Loucy (cell line): ENCODE measurements around the gene NR2F1-AS1.

Source experiments
- H2AFZ ChIP-seq: fragments of 200-600 bp; sonication (generic); 2 replicates; pipeline ENCODE4 v1.6.0; 2016; ENCODE audit warnings: antibody characterized with exemption, mild to moderate bottlenecking, low read length, moderate library complexity
- H3F3A ChIP-seq: fragments of 200-600 bp; 2 replicates; pipeline ENCODE4 v1.6.0; 2016; ENCODE audit warnings: antibody characterized with exemption, low read depth, mild to moderate bottlenecking
- H3K27me3 ChIP-seq: fragments of 200-600 bp; sonication (generic); 2 replicates; pipeline ENCODE4 v1.6.1; 2014; ENCODE audit warnings: low read length, mild to moderate bottlenecking; ENCODE audit not compliant: insufficient read depth, poor library complexity, severe bottlenecking
- H3K36me3 ChIP-seq: fragments of 200-600 bp; sonication (generic); 2 replicates; pipeline ENCODE4 v1.6.1; 2016; ENCODE audit warnings: low read length; ENCODE audit not compliant: insufficient read depth
- H3K4me1 ChIP-seq: fragments of 200-600 bp; sonication (generic); 2 replicates; pipeline ENCODE4 v1.5.1; 2014; ENCODE audit warnings: low read length, mild to moderate bottlenecking; ENCODE audit not compliant: insufficient read depth, poor library complexity, severe bottlenecking
- H3K4me2 ChIP-seq: fragments of 200-600 bp; sonication (generic); 2 replicates; pipeline ENCODE4 v1.6.0; 2014; ENCODE audit warnings: antibody characterized with exemption, low read length, low read depth, mild to moderate bottlenecking; ENCODE audit not compliant: poor library complexity, severe bottlenecking
- H3K4me3 ChIP-seq: fragments of 200-600 bp; sonication (generic); 2 replicates; pipeline ENCODE4 v1.5.1; 2014; ENCODE audit warnings: low read length, mild to moderate bottlenecking, mixed read lengths; ENCODE audit not compliant: poor library complexity, severe bottlenecking
- H3K79me2 ChIP-seq: fragments of 200-600 bp; sonication (generic); 2 replicates; pipeline ENCODE4 v1.6.1; 2014; ENCODE audit warnings: low read length; ENCODE audit not compliant: insufficient read depth
- H3K9ac ChIP-seq: fragments of 200-600 bp; sonication (generic); 2 replicates; pipeline ENCODE4 v1.6.0; 2014; ENCODE audit warnings: mild to moderate bottlenecking, low read depth, low read length, moderate library complexity; ENCODE audit not compliant: poor library complexity, severe bottlenecking
- H3K9me2 ChIP-seq: fragments of 200-600 bp; sonication (generic); replicated peaks from 2 replicates; pipeline ENCODE4 v1.6.1; 2016; ENCODE audit warnings: low read depth, low read length, mixed read lengths
- H3K9me3 ChIP-seq: fragments of 200-600 bp; sonication (generic); 2 replicates; pipeline ENCODE4 v1.6.1; 2014; ENCODE audit warnings: mild to moderate bottlenecking, antibody characterized with exemption, low read length, low read depth; ENCODE audit not compliant: insufficient read depth
- H4K20me1 ChIP-seq: fragments of 200-600 bp; sonication (generic); 2 replicates; pipeline ENCODE4 v1.6.0; 2014; ENCODE audit warnings: antibody characterized with exemption, low read length, mild to moderate bottlenecking; ENCODE audit not compliant: insufficient read depth, poor library complexity, severe bottlenecking
- EZH2phosphoT487 ChIP-seq: fragments of 200-600 bp; IDR thresholded peaks from 2 replicates; pipeline ENCODE4 v1.6.1; 2018; ENCODE audit warnings: antibody characterized with exemption, mild to moderate bottlenecking, moderate library complexity, borderline replicate concordance
- TF ChIP-seq, protein P1 (sequence below): fragments of 200-600 bp; sonication (generic); conservative IDR thresholded peaks from 2 replicates; pipeline ENCODE4 v1.5.1; 2014; ENCODE audit warnings: mild to moderate bottlenecking, antibody characterized with exemption, low read length

NR2F1-AS1 gene

DNA sequence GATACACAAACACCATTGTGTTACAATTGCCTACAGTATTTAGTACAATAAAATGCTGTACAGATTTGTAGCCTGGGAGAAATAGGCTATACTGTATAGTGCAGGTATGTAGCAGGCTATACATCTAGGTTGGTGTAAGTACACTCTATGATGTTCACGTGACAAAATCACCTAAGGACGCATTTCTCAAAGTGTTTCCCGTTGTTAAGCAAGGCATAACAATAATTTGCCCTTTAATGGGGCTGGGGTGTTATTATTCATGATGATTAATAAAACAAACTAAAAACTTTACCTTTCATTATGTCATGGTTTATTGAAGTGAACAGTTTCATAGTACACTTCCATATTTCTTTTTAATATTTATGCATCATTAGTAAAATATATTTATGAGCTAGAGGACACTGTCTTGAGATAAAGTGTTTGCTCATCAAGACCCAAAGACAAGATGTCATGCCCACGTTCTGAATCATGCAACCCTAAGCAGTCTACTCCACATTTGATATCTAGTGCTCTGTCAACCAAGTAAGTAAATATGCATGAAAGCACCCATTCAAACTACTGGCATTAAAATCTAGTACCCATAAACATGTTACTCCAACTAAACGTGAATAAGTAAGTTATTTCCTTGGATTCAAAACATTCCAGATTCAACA, 220.5 kb downstream of the NR2F1-AS1 start:
- TF ChIP-seq, protein P1, sequence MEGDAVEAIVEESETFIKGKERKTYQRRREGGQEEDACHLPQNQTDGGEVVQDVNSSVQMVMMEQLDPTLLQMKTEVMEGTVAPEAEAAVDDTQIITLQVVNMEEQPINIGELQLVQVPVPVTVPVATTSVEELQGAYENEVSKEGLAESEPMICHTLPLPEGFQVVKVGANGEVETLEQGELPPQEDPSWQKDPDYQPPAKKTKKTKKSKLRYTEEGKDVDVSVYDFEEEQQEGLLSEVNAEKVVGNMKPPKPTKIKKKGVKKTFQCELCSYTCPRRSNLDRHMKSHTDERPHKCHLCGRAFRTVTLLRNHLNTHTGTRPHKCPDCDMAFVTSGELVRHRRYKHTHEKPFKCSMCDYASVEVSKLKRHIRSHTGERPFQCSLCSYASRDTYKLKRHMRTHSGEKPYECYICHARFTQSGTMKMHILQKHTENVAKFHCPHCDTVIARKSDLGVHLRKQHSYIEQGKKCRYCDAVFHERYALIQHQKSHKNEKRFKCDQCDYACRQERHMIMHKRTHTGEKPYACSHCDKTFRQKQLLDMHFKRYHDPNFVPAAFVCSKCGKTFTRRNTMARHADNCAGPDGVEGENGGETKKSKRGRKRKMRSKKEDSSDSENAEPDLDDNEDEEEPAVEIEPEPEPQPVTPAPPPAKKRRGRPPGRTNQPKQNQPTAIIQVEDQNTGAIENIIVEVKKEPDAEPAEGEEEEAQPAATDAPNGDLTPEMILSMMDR, result no peak
- no peak for TF ChIP-seq EZH2phosphoT487
- Histone ChIP-seq H4K20me1 (no peaks in the 10 kb centered on the region), H3K9me2 (no peaks in the 10 kb centered on the region), H2AFZ (no peak overlapping the region), H3K4me2 (no peak overlapping the region), H3K4me1 (peaks cover 8% of the 10 kb centered on the region), H3K36me3 (no peaks in the 10 kb centered on the region), H3K9me3 (no peaks in the 10 kb centered on the region), H3K79me2 (no peaks in the 10 kb centered on the region), H3K9ac (no peak overlapping the region), H3K4me3 (no peak overlapping the region), H3K27me3 (no peaks in the 10 kb centered on the region), H3F3A (no peaks in the 10 kb centered on the region)

DNA sequence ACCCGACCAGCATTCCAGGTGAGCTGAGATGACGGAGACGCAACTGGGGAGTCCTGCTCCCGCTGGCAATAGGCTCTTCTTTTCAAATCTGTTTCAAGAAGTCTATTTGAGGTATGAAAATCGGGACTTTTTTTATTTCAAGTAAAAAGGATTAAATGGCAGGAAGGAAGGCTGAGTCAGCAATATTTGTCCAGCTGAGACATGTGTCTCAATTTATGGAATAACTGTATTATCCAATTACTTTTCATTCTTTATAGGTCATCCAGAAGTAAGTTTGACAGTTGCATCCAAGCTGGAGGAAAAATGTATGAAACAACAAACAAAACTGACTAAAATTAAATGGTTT, 221.1 kb downstream of the NR2F1-AS1 start:
- no peaks in the 10 kb centered on the region for H3F3A ChIP-seq
- TF ChIP-seq, protein P1, result no peak
- H2AFZ ChIP-seq, result no peak overlapping the region
- H3K27me3 ChIP-seq, result no peaks in the 10 kb centered on the region
- H3K36me3 ChIP-seq, result no peaks in the 10 kb centered on the region
- H4K20me1 ChIP-seq, result no peaks in the 10 kb centered on the region
- H3K4me1 ChIP-seq, result peaks cover 8% of the 10 kb centered on the region
- H3K4me3 ChIP-seq, result no peak overlapping the region
- no peaks in the 10 kb centered on the region for H3K9me3 ChIP-seq
- no peaks in the 10 kb centered on the region for H3K9me2 ChIP-seq
- H3K79me2 ChIP-seq, result no peaks in the 10 kb centered on the region
- H3K4me2 ChIP-seq, result no peak overlapping the region
- no peak overlapping the region for H3K9ac ChIP-seq
